GM23248 (cell line): ENCODE data around the gene TP53I13.

Source experiments
- EZH2 ChIP-seq: fragments of 200-600 bp; sonication (generic); IDR thresholded peaks from 2 replicates; pipeline ENCODE4 v1.6.1; 2018; ENCODE audit warnings: antibody characterized with exemption, mild to moderate bottlenecking; ENCODE audit not compliant: insufficient read depth, poor library complexity, severe bottlenecking
- EZH2phosphoT487 ChIP-seq: fragments of 200-600 bp; sonication (generic); IDR thresholded peaks from 2 replicates; pipeline ENCODE4 v1.6.1; 2018; ENCODE audit warnings: antibody characterized with exemption, moderate library complexity, mild to moderate bottlenecking, low read depth; ENCODE audit not compliant: insufficient read depth

DNA sequence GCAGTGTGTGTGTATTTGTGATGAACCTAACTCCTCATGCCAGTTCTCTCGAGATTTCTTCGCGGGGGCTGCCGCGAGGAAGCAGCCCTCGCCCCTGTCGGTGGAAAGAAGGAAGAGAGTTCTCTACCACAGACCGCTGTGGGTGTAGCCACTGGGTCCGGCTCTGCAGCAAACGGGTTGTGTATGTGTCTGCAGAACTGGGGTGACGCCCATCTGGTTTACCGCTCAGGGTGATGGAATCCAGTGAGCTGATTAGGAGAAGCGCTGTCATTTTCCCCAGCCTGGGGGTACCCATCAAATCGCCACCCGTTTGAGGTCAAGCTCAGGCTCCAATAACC is 46.5 kb downstream of the TP53I13 start:
- TF ChIP-seq EZH2 = no peak
- TF ChIP-seq EZH2phosphoT487 = no peak
